ENCODE results near the gene NEURL2.

DNA sequence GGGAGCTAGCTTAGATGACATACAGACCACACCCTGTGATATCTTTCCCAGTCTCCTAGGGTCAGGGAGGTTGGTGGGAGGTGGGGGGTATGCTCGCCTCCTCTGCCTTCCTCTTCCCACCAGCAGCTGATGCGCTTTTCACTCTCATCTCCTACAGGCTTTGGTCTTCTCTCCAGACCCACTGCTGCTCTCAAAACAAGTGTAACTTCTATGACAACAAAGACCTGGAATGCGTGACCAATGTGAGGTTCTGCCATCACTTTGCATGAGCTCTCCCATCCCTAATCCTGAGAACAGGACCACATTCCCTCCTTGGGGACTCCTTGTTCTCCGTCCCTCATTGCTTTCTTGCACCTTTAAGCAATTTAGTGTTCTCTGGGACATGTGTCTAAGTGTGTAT, 2.8 kb upstream of the NEURL2 start:
- no peak for TF ChIP-seq POLR2A (IDR thresholded peaks at IDR 0.05)
- TF ChIP-seq, protein P1, sequence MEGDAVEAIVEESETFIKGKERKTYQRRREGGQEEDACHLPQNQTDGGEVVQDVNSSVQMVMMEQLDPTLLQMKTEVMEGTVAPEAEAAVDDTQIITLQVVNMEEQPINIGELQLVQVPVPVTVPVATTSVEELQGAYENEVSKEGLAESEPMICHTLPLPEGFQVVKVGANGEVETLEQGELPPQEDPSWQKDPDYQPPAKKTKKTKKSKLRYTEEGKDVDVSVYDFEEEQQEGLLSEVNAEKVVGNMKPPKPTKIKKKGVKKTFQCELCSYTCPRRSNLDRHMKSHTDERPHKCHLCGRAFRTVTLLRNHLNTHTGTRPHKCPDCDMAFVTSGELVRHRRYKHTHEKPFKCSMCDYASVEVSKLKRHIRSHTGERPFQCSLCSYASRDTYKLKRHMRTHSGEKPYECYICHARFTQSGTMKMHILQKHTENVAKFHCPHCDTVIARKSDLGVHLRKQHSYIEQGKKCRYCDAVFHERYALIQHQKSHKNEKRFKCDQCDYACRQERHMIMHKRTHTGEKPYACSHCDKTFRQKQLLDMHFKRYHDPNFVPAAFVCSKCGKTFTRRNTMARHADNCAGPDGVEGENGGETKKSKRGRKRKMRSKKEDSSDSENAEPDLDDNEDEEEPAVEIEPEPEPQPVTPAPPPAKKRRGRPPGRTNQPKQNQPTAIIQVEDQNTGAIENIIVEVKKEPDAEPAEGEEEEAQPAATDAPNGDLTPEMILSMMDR (IDR thresholded peaks at IDR 0.05), result no peak

All from body of pancreas (tissue), 4 donors.